AG09309 (cell line): Measurements from ENCODE around the gene GRB10.

Experiments
- DNase-seq: peaks from one replicate; pipeline ENCODE4 v3.0.0-alpha.2; 2010; ENCODE audit warnings: low read depth
- H3K4me3 ChIP-seq: 2 replicates; pipeline ENCODE4 v1.5.1; 2011; ENCODE audit warnings: mild to moderate bottlenecking, low read depth, low read length, moderate library complexity; ENCODE audit not compliant: control insufficient read depth
- CTCF ChIP-seq: IDR thresholded peaks from 2 replicates; pipeline ENCODE4 v1.5.1; 2011; ENCODE audit warnings: mild to moderate bottlenecking, low read depth, low read length, inconsistent platforms; ENCODE audit not compliant: insufficient read depth, control insufficient read depth; ENCODE audit errors: missing control alignments

Gene GRB10

GRCh38 chr7:50790381-50790780 lies 7.7 kb upstream of the GRB10 start:
- DNase-seq = no peak
- TF ChIP-seq CTCF = no peak
- no peak overlapping the region for H3K4me3 ChIP-seq

GRCh38 chr7:50788382-50788781 lies 5.7 kb upstream of the GRB10 start:
- no peak for TF ChIP-seq CTCF
- no peak for DNase-seq
- no peak overlapping the region for H3K4me3 ChIP-seq

GRCh38 chr7:50787825-50788224 lies 5.1 kb upstream of the GRB10 start:
- H3K4me3 ChIP-seq = no peak overlapping the region
- no peak for DNase-seq
- TF ChIP-seq CTCF = no peak

- H3K4me3 ChIP-seq = no peak overlapping the region
- no peak for TF ChIP-seq CTCF
- DNase-seq = no peak
Measured at GRCh38 chr7:50785346-50785745, 2.6 kb upstream of the GRB10 start.

- TF ChIP-seq CTCF = no peak
Measured at GRCh38 chr7:50783801-50784507, 1.3 kb upstream of the GRB10 start.

GRCh38 chr7:50783303-50783702 lies 607 bp upstream of the GRB10 start:
- TF ChIP-seq CTCF = no peak
- DNase-seq = no peak
- no peak overlapping the region for H3K4me3 ChIP-seq

More at GRCh38 chr7:50783801-50784507, 1.3 kb upstream of the GRB10 start:
- no peak overlapping the region for H3K4me3 ChIP-seq
- no peak for DNase-seq
